GM21786 (cell line): ENCODE data around the gene PLP2.

Experiments
- ATAC-seq: cut with Tn5 transposase; IDR thresholded peaks from one replicate; pipeline ENCODE4 v1.9.1; 2021; ENCODE audit not compliant: unreplicated experiment

The PLP2 gene

GRCh38 chrX:49186125-49187027, 14.7 kb downstream of the PLP2 start, which contains the start of gene PRICKLE3:
Gene PRICKLE3 (minus strand): TSS chrX:49186373. CDS start chrX:49186297, 76 bp downstream.
- no peak for ATAC-seq

GRCh38 chrX:49187028-49187394, 15.3 kb downstream of the PLP2 start:
- ATAC-seq = no peak

GRCh38 chrX:49187526-49187925, 15.8 kb downstream of the PLP2 start:
- no peak for ATAC-seq

- ATAC-seq = no peak
Measured at GRCh38 chrX:49188468-49189076, 16.9 kb downstream of the PLP2 start.

- ATAC-seq = no peak
Measured at GRCh38 chrX:49189606-49190005, 17.9 kb downstream of the PLP2 start.

GRCh38 chrX:49190821-49191573, 19.3 kb downstream of the PLP2 start:
- peak; percentile 87 for ATAC-seq

GRCh38 chrX:49191574-49192011, 19.9 kb downstream of the PLP2 start:
- no peak for ATAC-seq

- ATAC-seq = no peak
Measured at GRCh38 chrX:49192722-49193328, 21.1 kb downstream of the PLP2 start.

GRCh38 chrX:49193542-49193964, 21.9 kb downstream of the PLP2 start:
- no peak for ATAC-seq

- ATAC-seq = no peak
Measured at GRCh38 chrX:49197543-49198087, 25.9 kb downstream of the PLP2 start.

- no peak for ATAC-seq
Measured at GRCh38 chrX:49198540-49199314, 27.0 kb downstream of the PLP2 start.

GRCh38 chrX:49199315-49199595, 27.6 kb downstream of the PLP2 start:
- no peak for ATAC-seq

- ATAC-seq = peak; percentile 94
Measured at GRCh38 chrX:49199906-49200771, 28.4 kb downstream of the PLP2 start, which contains the start of gene SYP. Gene SYP (minus strand): TSS chrX:49200193. CDS start chrX:49200186, 7 bp downstream.

- no peak for ATAC-seq
Measured at GRCh38 chrX:49202022-49202421, 30.3 kb downstream of the PLP2 start.

GRCh38 chrX:49203536-49203935, 31.8 kb downstream of the PLP2 start:
- ATAC-seq = no peak

GRCh38 chrX:49204017-49204416, 32.3 kb downstream of the PLP2 start:
- ATAC-seq = no peak

GRCh38 chrX:49204709-49205108, 33.0 kb downstream of the PLP2 start:
- ATAC-seq = no peak

- no peak for ATAC-seq
Measured at GRCh38 chrX:49205443-49205842, 33.7 kb downstream of the PLP2 start.

- ATAC-seq = no peak
Measured at GRCh38 chrX:49206543-49206942, 34.8 kb downstream of the PLP2 start.
